HG03280 (cell line): Measurements from ENCODE around the gene RGS6.

Source experiments
- ATAC-seq: cut with Tn5 transposase; IDR thresholded peaks from one replicate; pipeline ENCODE4 v1.9.1; 2021; ENCODE audit warnings: mild to moderate bottlenecking, moderate library complexity; ENCODE audit not compliant: unreplicated experiment

The RGS6 gene

GRCh38 chr14:72063761-72064282 is 131.6 kb downstream of the RGS6 start:
- ATAC-seq, result no peak

- ATAC-seq, result no peak
Observed at GRCh38 chr14:72064501-72064900, 132.3 kb downstream of the RGS6 start.

- no peak for ATAC-seq
Observed at GRCh38 chr14:72070458-72070857, 138.2 kb downstream of the RGS6 start.

- ATAC-seq, result no peak
Observed at GRCh38 chr14:72075649-72076334, 143.6 kb downstream of the RGS6 start.

GRCh38 chr14:72081137-72081536 is 148.9 kb downstream of the RGS6 start:
- ATAC-seq, result no peak

GRCh38 chr14:72084935-72085334 is 152.7 kb downstream of the RGS6 start:
- no peak for ATAC-seq

- no peak for ATAC-seq
Observed at GRCh38 chr14:72089625-72090024, 157.4 kb downstream of the RGS6 start.

- no peak for ATAC-seq
Observed at GRCh38 chr14:72094844-72095582, 162.8 kb downstream of the RGS6 start.

GRCh38 chr14:72097173-72097783 is 165.0 kb downstream of the RGS6 start:
- ATAC-seq, result no peak

GRCh38 chr14:72098210-72098609 is 166.0 kb downstream of the RGS6 start:
- ATAC-seq, result no peak

- no peak for ATAC-seq
Observed at GRCh38 chr14:72099566-72099965, 167.3 kb downstream of the RGS6 start.

- no peak for ATAC-seq
Observed at GRCh38 chr14:72104011-72104613, 171.9 kb downstream of the RGS6 start.

- no peak for ATAC-seq
Observed at GRCh38 chr14:72111911-72112310, 179.7 kb downstream of the RGS6 start.

GRCh38 chr14:72118841-72119240 is 186.6 kb downstream of the RGS6 start:
- ATAC-seq, result no peak

GRCh38 chr14:72120315-72120714 is 188.1 kb downstream of the RGS6 start:
- ATAC-seq, result no peak

GRCh38 chr14:72123755-72124154 is 191.5 kb downstream of the RGS6 start:
- no peak for ATAC-seq

- ATAC-seq, result no peak
Observed at GRCh38 chr14:72124171-72124570, 191.9 kb downstream of the RGS6 start.

- ATAC-seq, result no peak
Observed at GRCh38 chr14:72126091-72126490, 193.9 kb downstream of the RGS6 start.

- no peak for ATAC-seq
Observed at GRCh38 chr14:72126561-72126960, 194.3 kb downstream of the RGS6 start.

- no peak for ATAC-seq
Observed at GRCh38 chr14:72128629-72129028, 196.4 kb downstream of the RGS6 start.

- ATAC-seq, result no peak
Observed at GRCh38 chr14:72129291-72129690, 197.1 kb downstream of the RGS6 start.
